ENCODE data around the gene MPST.
A peak's percentile ranks its signal among the peaks of the same experiment; 100 is the strongest.
"Not testable (repeated sequence)": the region's sequence is repeated elsewhere in the genome, so short reads cannot be mapped to it uniquely, and the experiment has no call there.

The MPST gene

GRCh38 chr22:37019309-37020191, at the start of gene MPST, which contains the start of gene TST:
Gene MPST, plus strand, starts transcription at chr22:37019742. Its CDS starts 95 bp downstream, at chr22:37019837.
Gene TST, minus strand, starts transcription at chr22:37019447. Its CDS starts 715 bp downstream, at chr22:37018732.
- peak; percentile 79 for DNase-seq

DNA sequence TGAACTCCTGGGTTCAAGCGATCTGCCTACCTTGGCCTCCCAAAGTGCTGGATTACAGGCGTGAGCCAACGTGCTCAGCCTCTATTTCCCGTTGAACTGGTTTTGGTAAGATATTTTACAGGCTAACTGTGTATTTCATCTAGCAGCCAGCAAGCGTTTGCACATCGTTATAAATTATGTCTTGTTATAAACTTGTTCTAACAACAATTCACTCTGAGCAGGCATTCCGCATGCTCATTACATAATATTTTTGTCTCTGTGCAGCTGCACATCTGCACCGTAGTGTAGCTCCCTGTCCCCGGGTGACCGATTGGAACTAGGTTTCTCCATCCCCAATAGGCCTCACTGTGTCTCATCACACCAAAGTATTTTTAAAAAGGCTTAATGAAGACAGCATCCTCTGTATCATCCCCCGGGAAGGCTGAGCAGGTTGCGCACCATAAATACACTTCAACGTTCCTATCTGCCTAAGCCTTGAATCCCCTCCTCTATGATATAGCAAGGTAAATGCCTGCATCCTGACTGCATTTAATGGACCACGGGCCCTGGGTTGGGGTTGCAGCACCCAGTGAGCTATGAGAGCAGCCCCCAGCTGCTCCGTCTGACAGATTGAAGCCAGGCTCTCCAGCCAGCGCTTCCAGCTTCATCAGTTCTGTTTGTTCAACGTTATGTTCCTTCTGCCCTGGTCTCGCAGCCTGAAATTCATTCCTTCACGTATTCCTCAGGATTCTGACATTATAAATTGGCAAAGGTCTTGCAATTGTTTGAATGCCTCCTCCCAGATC, 48.0 kb upstream of the MPST start:
- no peak for DNase-seq

DNA sequence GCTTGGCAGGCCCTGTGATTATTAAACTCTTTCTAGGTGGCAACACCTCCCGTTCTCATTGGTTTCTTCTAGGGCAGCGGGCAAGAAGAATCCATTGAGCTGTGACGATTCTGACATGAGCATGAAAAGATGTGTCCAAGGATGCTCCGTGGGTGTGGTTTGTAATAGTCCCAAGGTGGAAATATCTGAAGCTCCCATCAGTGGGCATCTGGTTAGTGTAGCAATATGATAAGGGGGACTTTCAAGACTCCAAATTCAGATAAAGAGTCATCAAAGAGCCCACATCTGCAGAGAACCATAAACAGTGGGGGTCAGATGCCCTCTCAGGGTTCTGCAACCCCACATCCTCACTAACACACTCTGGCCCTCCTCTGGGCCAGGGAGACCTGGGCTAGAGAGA, 42.9 kb upstream of the MPST start:
- DNase-seq: no peak

DNA sequence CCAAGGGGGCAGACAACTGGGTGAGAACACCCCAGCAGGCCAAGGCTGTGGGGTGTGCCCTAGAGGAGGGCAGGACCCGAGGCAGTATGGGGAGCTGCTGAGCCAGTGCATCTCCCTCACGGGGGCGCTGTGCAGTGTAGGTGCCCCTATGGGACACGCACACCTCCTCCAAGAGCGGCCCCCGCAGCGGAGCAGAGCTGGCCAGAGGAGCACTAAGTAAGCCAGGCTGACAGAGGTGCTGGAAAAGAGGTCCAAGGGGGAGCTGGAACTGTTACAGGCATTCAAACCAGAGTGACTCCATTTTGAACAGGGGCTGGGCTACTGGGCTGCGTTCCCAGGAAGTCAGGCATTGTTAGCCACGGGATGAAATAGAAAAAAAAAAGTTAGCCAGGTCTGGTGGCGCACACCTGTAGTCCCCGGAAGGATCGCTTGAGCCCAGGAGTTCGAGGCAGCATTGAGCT, 42.1 kb upstream of the MPST start:
- DNase-seq: peak; percentile 93

DNA sequence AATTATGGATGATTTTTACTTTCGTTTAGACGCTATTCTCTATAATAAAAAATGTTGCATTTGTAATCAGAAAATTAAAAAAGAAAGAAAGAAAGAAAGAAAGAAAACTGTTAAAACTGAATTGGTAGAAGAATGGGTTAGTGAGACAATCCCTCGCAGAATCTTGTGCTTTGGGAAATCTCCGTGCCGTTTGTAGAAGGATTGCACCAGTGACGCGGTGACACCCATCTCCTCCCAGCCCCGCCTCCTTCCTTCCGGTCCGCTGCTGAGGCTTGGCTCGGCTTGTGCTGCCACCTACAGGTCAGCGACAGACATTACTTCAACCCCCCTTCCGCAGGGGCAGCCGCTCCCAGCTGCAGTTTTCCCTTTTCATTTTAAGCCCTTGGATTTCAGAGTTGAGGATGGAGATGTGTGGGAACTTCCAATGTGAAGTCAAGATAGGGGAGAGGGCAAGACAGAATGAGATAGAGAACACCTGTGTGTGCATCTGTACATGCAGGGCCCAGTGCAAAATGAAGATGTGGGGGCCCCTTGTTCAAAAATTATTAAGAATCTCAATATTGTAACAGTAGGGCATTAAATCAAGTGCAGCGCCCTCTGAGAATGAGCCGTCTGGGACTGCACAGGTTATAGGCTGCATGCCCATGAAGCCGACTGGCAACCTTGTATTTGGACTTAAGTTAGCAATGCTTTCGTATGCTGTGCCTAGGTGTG, 41.4 kb upstream of the MPST start:
- DNase-seq: peak; percentile 96

DNA sequence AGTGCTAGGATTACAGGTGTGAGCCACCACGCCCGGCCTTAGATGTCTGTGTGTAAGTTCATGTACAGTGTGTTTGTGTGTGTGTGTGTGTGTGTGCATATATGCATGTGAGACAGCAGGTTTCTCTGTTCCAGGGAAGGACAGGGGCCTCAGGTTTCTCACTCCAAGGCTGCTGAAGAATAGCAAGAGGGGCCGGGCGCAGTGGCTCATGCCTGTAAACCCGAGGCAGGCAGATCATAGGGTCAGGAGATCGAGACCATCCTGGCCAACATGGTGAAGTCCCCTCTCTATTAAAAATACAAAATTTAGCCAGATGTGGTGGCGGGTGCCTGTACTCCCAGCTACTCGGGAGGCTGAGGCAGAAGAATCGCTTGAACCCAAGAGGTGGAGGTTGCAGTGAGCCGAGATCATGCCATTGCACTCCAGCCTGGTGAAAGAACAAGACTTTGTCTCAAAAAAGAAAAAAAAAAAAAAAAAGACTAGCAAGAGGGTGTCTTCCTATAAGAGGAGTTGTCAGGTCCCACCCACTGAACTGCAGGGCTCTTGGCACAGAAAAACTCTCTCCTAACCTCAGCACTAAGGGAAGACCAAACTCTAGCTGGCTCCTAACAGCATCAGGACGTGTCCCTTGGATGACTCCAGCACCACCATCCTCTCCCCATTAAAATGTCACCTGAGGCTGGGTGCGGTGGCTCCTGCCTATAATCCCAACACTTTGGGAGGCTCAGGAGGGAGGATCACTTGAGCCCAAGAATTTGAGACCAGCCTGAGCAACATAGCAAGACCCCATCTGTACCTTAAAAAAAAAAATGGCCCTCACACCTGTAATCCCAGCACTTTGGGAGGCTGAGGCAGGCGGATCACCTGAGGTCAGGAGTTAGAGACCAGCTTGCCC, 40.3 kb upstream of the MPST start:
- DNase-seq: no peak

GRCh38 chr22:36981247-36981775, 38.2 kb upstream of the MPST start:
- DNase-seq: no peak

DNA sequence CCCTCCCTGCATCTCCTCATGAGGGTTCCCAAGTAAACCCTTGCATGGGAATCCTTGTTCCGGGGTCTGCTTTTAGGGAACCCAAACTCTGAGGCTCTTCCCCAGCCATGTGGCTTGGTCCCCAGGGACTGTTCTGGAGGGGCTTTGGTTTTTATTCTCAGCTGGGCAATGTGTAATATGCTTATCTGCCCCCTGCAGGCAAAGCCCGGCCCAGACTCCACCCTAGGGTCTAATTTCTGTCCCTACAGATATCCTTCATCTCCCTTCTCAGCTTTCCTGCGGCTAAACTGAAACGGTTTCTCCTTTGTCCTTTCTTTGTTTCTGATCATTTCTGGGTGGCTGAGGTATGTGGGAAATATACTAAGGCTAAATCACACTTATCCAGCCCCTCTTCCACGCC, 37.4 kb upstream of the MPST start:
- DNase-seq: no peak

- DNase-seq: no peak
These were observed 34.2 kb upstream of the MPST start for GRCh38 chr22:36985211-36985889.

GRCh38 chr22:36986242-36986821, 33.2 kb upstream of the MPST start:
- peak; percentile 67 for DNase-seq

GRCh38 chr22:36988075-36988832, 31.3 kb upstream of the MPST start:
- no peak for DNase-seq

GRCh38 chr22:36989012-36989411, 30.5 kb upstream of the MPST start:
- not testable (repeated sequence) for DNase-seq

GRCh38 chr22:36990457-36990856, 29.1 kb upstream of the MPST start:
- no peak for DNase-seq

DNA sequence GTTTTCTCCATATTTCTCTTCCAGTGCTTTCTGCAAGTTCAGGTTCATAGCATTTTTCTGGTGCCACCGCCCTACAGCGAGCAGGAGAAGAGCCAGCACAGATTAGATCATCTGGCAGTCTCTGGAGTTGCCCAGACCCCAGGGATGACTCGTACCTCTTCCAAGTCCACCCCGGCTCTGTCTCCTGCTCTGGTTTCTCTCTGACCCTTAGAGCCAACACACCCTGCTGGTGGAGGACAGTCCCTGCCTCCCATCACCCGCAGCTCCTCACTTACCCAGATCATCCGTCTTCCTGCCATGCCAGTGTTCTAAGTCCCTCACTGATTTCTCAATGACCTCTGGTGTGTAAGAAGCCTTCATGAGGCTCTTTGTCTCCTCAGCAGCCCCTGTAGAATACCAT, 28.3 kb upstream of the MPST start:
- DNase-seq: no peak

- DNase-seq: no peak
These were observed 21.8 kb upstream of the MPST start for GRCh38 chr22:36997746-36998145.

GRCh38 chr22:36998620-36999351, 20.8 kb upstream of the MPST start:
- DNase-seq: no peak

- DNase-seq: no peak
These were observed 20.1 kb upstream of the MPST start for GRCh38 chr22:36999463-36999862.

DNA sequence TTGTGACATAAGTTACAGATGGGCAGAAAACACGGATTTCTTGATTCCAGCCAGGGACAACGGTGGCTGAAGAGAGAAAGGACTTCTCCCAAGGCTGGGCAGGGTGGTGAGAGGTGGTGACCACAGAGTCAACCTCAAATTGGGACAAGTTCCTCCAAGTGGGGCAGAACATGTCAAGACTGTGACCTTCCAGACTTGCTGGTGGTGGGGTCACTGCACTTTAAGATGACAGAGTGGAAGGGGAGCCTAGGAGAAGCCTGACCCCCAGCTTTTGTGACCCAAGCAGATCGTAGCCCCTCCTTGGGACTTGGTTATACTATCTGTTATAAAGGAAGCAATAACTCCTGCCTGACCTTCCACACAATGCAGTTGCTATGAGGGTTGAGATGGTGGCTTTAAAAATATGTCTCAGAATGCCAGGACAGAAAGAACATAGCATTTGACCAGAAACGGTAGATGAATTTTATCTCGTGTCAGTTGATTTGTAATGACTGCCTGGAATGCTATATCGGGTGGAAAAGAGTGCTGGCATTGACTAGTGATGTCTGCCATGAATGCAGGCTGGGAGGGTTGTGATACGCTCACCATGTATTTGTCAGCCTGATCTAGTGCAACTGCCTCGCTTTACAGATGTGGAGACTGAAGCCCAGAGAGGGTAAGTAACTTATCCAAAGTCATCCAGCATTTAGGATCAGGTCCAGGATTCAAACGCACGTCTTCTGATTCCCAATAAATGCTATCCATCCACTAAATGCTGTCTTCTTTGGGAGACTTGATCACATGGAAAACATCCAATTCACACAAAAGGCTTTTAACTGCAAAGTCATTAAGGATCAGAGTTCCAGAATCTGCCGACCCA, 18.6 kb upstream of the MPST start:
- no peak for DNase-seq
